ENCODE results near the gene GNAI3. TPM values are rescaled to one million over a fixed set of nuclear protein-coding genes. Genes with fewer than 3 reads are reported as not detected.

GNAI3 gene
- polyA plus RNA-seq, 2 of the 4 experiments (the other 2 are of a cell fraction): 5.3 to 8.7 TPM

GRCh38 chr1:109628540-109629321, 80.3 kb downstream of the GNAI3 start:
- peak in 1 of 2 experiments; percentile 35 for DNase-seq (ENCODE audit: low read depth in 1 of 2, low spot score in 1 of 2)
- CTCF ChIA-PET: interaction anchor here (0.8 to 21.4 kb wide), 9 partner anchors 8 to 383 kb away, joined by 3 to 295 read pairs (median 5); partner anchors contain the start of genes AHCYL1 and GNAI3
- ATAC-seq: peak; percentile 40 to 47; a peak in 4 of 6 replicates
- peaks cover 5% of the 10 kb centered on the region; the same call in 1 of the 3 replicates for H3K4me1 ChIP-seq
- H3K4me2 ChIP-seq: no peak overlapping the region
- POLR2A ChIA-PET: interaction anchor here (3.5 kb wide), 1 partner anchor 80 kb away, joined by 11 read pairs; the partner anchor contains the start of gene GNAI3
- H3K9me3 ChIP-seq: no peaks in the 10 kb centered on the region
- FAIRE-seq: no peak
- H3K27ac ChIP-seq: peak overlapping the region in 1 of 2 experiments; percentile 34; a peak in 1 of 6 replicates
- TF ChIP-seq HOXB13 (CRISPR knock-in tag; IDR thresholded peaks at IDR 0.05; ENCODE audit: low read depth) (no peak), FOSB (CRISPR knock-in tag; IDR thresholded peaks at IDR 0.05) (no peak), ELK1 (IDR thresholded peaks at IDR 0.05; ENCODE audit: low read depth, low read length) (no peak), FOSL2 (IDR thresholded peaks at IDR 0.05) (no peak), FOSL2 (CRISPR knock-in tag; IDR thresholded peaks at IDR 0.05) (0 out of 2 replicates have a peak, but pooled peaks have one; percentile 25)
- 100% methylated on average over 8 of the region's 23 CpGs for WGBS (ENCODE audit: missing lambda C conversion rate)
- no peak overlapping the region for H3K4me3 ChIP-seq

GRCh38 chr1:109629372-109630030, 81.1 kb downstream of the GNAI3 start:
- H3K27ac ChIP-seq: no peak overlapping the region
- FAIRE-seq: no peak
- TF ChIP-seq HES2 (IDR thresholded peaks at IDR 0.05) (no peak), ELK1 (IDR thresholded peaks at IDR 0.05; ENCODE audit: low read depth, low read length) (no peak), ZC3H11A (IDR thresholded peaks at IDR 0.05) (no peak), CEBPB (IDR thresholded peaks at IDR 0.05) (no peak), NFE2L2 (conservative IDR thresholded peaks at IDR 0.05; ENCODE audit: low read length) (no peak), CBX8 (IDR thresholded peaks at IDR 0.05) (no peak), HOXB13 (CRISPR knock-in tag; IDR thresholded peaks at IDR 0.05; ENCODE audit: low read depth) (no peak), USF2 (IDR thresholded peaks at IDR 0.05) (no peak), ZSCAN20 (CRISPR knock-in tag; IDR thresholded peaks at IDR 0.05) (no peak), CTCF (IDR thresholded peaks at IDR 0.05) (no peak), ZNF302 (CRISPR knock-in tag; IDR thresholded peaks at IDR 0.05) (no peak), POLR2A (IDR thresholded peaks at IDR 0.05; ENCODE audit: low read length) (no peak), FOSB (CRISPR knock-in tag; IDR thresholded peaks at IDR 0.05) (no peak), RFX5 (IDR thresholded peaks at IDR 0.05) (no peak), ZFP36 (IDR thresholded peaks at IDR 0.05; ENCODE audit: borderline replicate concordance, partially characterized antibody) (no peak), JUN (IDR thresholded peaks at IDR 0.05) (no peak), FOXS1 (CRISPR knock-in tag; IDR thresholded peaks at IDR 0.05) (no peak), ATOH8 (CRISPR knock-in tag; IDR thresholded peaks at IDR 0.05; ENCODE audit: low read depth) (no peak), RAD21 (conservative IDR thresholded peaks at IDR 0.05 in 1 of 2, IDR thresholded peaks at IDR 0.05 in 1 of 2) (no peak)
- WGBS (ENCODE audit: missing lambda C conversion rate): 90% methylated on average over 8 of the region's 10 CpGs
- DNase-seq (ENCODE audit: low read depth in 1 of 2, low spot score in 1 of 2): no peak
- peaks cover 9% of the 10 kb centered on the region; the same call in 1 of the 3 replicates for H3K4me1 ChIP-seq
- CTCF ChIA-PET: interaction anchor here (0.8 to 21.4 kb wide), 9 partner anchors 9 to 352 kb away, joined by 3 to 295 read pairs (median 5); partner anchors contain the start of gene GNAI3
- POLR2A ChIA-PET: interaction anchor here (3.5 kb wide), 1 partner anchor 81 kb away, joined by 11 read pairs; the partner anchor contains the start of gene GNAI3
- no peak for ATAC-seq
- no peaks in the 10 kb centered on the region for H3K9me3 ChIP-seq
- no peak overlapping the region for H3K4me2 ChIP-seq
- no peak overlapping the region for H3K4me3 ChIP-seq

All from A549 (cell line).